IMR-90 (cell line): ENCODE data around the gene CTDSPL. TPM values are rescaled to one million over a fixed set of nuclear protein-coding genes. Genes with fewer than 3 reads are reported as not detected.

ENCODE experiments used
- ATAC-seq: fragments of 200-7000 bp; cut with Tn5 transposase; 2 replicates; pipeline ENCODE4 v1.9.1; 2020; ENCODE audit warnings: low read depth, mild to moderate bottlenecking, moderate library complexity
- BruUV-seq: library from RNA; stranded (reverse); fragments of 400-500 nt; replicated peaks from 2 replicates; lab custom pipeline; 2021; lab: Mats Ljungman, UMichigan
- CTCF ChIA-PET: fragments of 300-600 bp; formaldehyde crosslinking; extraction: SDS; loops from one replicate; lab custom pipeline; 2021; ENCODE audit warnings: antibody characterized with exemption; lab: Yijun Ruan, JAX
- POLR2A ChIA-PET: fragments of 300-600 bp; sonication (Branson Sonifier 250); formaldehyde crosslinking; loops from one replicate; lab custom pipeline; 2022; ENCODE audit warnings: antibody characterized with exemption; ENCODE audit not compliant: unreplicated experiment; lab: Charles Lee
- DNase-seq: peaks from one replicate; pipeline ENCODE4 v3.0.0; 2013
- H2AFZ ChIP-seq: replicated peaks from 2 replicates; pipeline ENCODE3; 2013; ENCODE audit warnings: low read length, mild to moderate bottlenecking; ENCODE audit not compliant: poor library complexity
- H2AK5ac ChIP-seq: 2 replicates; pipeline ENCODE4 v1.6.1; 2013; ENCODE audit warnings: low read depth, low read length, inconsistent platforms
- H2AK9ac ChIP-seq: replicated peaks from 2 replicates; pipeline ENCODE3; 2013; ENCODE audit warnings: mild to moderate bottlenecking, low read depth, low read length, moderate library complexity; ENCODE audit not compliant: poor library complexity
- H2BK120ac ChIP-seq: 2 replicates; pipeline ENCODE4 v1.6.1; 2013; ENCODE audit warnings: low read depth, low read length, inconsistent platforms
- H2BK15ac ChIP-seq: 3 replicates; pipeline ENCODE4 v1.6.1; 2013; ENCODE audit warnings: low read depth, low read length, inconsistent platforms
- H2BK20ac ChIP-seq: 2 replicates; pipeline ENCODE4 v1.6.1; 2013; ENCODE audit warnings: low read depth, mild to moderate bottlenecking, inconsistent platforms, low read length, moderate library complexity
- H2BK5ac ChIP-seq: 2 replicates; pipeline ENCODE4 v1.6.1; 2013; ENCODE audit warnings: mild to moderate bottlenecking, low read depth, low read length, inconsistent platforms; ENCODE audit not compliant: poor library complexity, severe bottlenecking
- H3K14ac ChIP-seq: replicated peaks from 2 replicates; pipeline ENCODE4 v1.6.1; 2013; ENCODE audit warnings: low read depth, low read length, inconsistent platforms
- H3K18ac ChIP-seq: 2 replicates; pipeline ENCODE4 v1.6.1; 2013; ENCODE audit warnings: low read depth, low read length, control low read depth
- H3K23ac ChIP-seq: 2 replicates; pipeline ENCODE4 v1.6.1; 2013; ENCODE audit warnings: low read depth, low read length, inconsistent platforms
- H3K27ac ChIP-seq: 2 replicates; pipeline ENCODE4 v1.5.1; 2013; ENCODE audit warnings: mild to moderate bottlenecking, control low read depth, low read length; ENCODE audit not compliant: insufficient read depth
- H3K27me3 ChIP-seq: 2 replicates; pipeline ENCODE4 v1.6.1; 2013; ENCODE audit warnings: low read length; ENCODE audit not compliant: control insufficient read depth, insufficient read depth
- H3K36me3 ChIP-seq: 2 replicates; pipeline ENCODE4 v1.6.1; 2013; ENCODE audit warnings: low read length, mixed read lengths; ENCODE audit not compliant: control insufficient read depth, insufficient read depth
- H3K4ac ChIP-seq: 2 replicates; pipeline ENCODE4 v1.6.1; 2013; ENCODE audit warnings: low read depth, low read length, inconsistent platforms
- H3K4me1 ChIP-seq: 2 replicates; pipeline ENCODE4 v1.6.1; 2013; ENCODE audit warnings: low read length, mixed read lengths; ENCODE audit not compliant: control insufficient read depth, insufficient read depth
- H3K4me2 ChIP-seq: 2 replicates; pipeline ENCODE4 v1.6.1; 2013; ENCODE audit warnings: low read depth, mild to moderate bottlenecking, control low read depth, low read length, moderate library complexity
- H3K4me3 ChIP-seq: 2 replicates; pipeline ENCODE4 v1.5.1; 2013; ENCODE audit warnings: low read depth, mild to moderate bottlenecking, control low read depth, low read length, moderate library complexity; ENCODE audit not compliant: insufficient read depth
- H3K56ac ChIP-seq: 2 replicates; pipeline ENCODE4 v1.6.1; 2013; ENCODE audit warnings: low read length, inconsistent platforms; ENCODE audit not compliant: insufficient read depth; ENCODE audit errors: extremely low read depth
- H3K79me1 ChIP-seq, 2 experiments: 2 replicates each; pipeline ENCODE4 v1.6.1; 2013; ENCODE audit warnings: low read length in 2 of 2, inconsistent platforms in 1 of 2, low read depth in 1 of 2
- H3K9ac ChIP-seq: 2 replicates; pipeline ENCODE4 v1.6.1; 2013; ENCODE audit warnings: low read depth, low read length, control low read depth
- H3K9me1 ChIP-seq: 2 replicates; pipeline ENCODE4 v1.6.1; 2013; ENCODE audit warnings: low read length, inconsistent platforms; ENCODE audit not compliant: insufficient read depth
- H3K9me3 ChIP-seq: 2 replicates; pipeline ENCODE4 v1.6.1; 2013; ENCODE audit warnings: low read length; ENCODE audit not compliant: control insufficient read depth, insufficient read depth
- H4K20me1 ChIP-seq: 2 replicates; pipeline ENCODE4 v1.6.1; 2013; ENCODE audit warnings: low read length, inconsistent platforms; ENCODE audit not compliant: insufficient read depth
- H4K5ac ChIP-seq: 2 replicates; pipeline ENCODE4 v1.6.1; 2013; ENCODE audit warnings: mild to moderate bottlenecking, low read depth, low read length, control low read depth
- H4K8ac ChIP-seq, 2 experiments: 2 replicates each; pipeline ENCODE4 v1.6.1; 2013; ENCODE audit warnings: low read depth in 2 of 2, low read length in 2 of 2, control low read depth in 1 of 2, inconsistent platforms in 1 of 2
- H4K91ac ChIP-seq: 2 replicates; pipeline ENCODE4 v1.6.1; 2013; ENCODE audit warnings: low read depth, low read length, inconsistent platforms; ENCODE audit not compliant: insufficient read depth
- BHLHE40 ChIP-seq: fragments of 150-350 bp; IDR thresholded peaks from 2 replicates; pipeline ENCODE4 v1.6.1; 2016; ENCODE audit warnings: mild to moderate bottlenecking, low read depth, low read length
- CEBPB ChIP-seq: IDR thresholded peaks from 2 replicates; pipeline ENCODE4 v1.6.1; 2012; ENCODE audit warnings: low read depth, low read length, improper control_type of control experiment
- CHD1 ChIP-seq: IDR thresholded peaks from 2 replicates; pipeline ENCODE4 v1.6.1; 2012; ENCODE audit warnings: low read depth, low read length, improper control_type of control experiment
- FOS ChIP-seq: fragments of 150-350 bp; IDR thresholded peaks from 2 replicates; pipeline ENCODE4 v1.6.1; 2016; ENCODE audit warnings: low read depth, low read length
- MAFK ChIP-seq: IDR thresholded peaks from 2 replicates; pipeline ENCODE4 v1.6.1; 2012; ENCODE audit warnings: low read depth, low read length, improper control_type of control experiment
- MAZ ChIP-seq: IDR thresholded peaks from 2 replicates; pipeline ENCODE4 v1.6.1; 2012; ENCODE audit warnings: low read depth, mild to moderate bottlenecking, low read length, improper control_type of control experiment, moderate library complexity, borderline replicate concordance
- MXI1 ChIP-seq: IDR thresholded peaks from 2 replicates; pipeline ENCODE4 v1.6.1; 2012; ENCODE audit warnings: low read depth, mild to moderate bottlenecking, low read length, moderate library complexity, borderline replicate concordance
- NFE2L2 ChIP-seq: fragments of 150-350 bp; IDR thresholded peaks from 2 replicates; pipeline ENCODE4 v1.6.1; 2016; ENCODE audit warnings: low read depth, mild to moderate bottlenecking, low read length
- POLR2A ChIP-seq: IDR thresholded peaks from 2 replicates; pipeline ENCODE4 v1.6.1; 2012; ENCODE audit warnings: mild to moderate bottlenecking, low read depth, low read length
- RAD21 ChIP-seq: IDR thresholded peaks from 2 replicates; pipeline ENCODE4 v1.6.1; 2012; ENCODE audit warnings: low read length, improper control_type of control experiment
- RCOR1 ChIP-seq: IDR thresholded peaks from 2 replicates; pipeline ENCODE4 v1.6.1; 2012; ENCODE audit warnings: mild to moderate bottlenecking, low read length, improper control_type of control experiment; ENCODE audit not compliant: insufficient replicate concordance
- RFX5 ChIP-seq: IDR thresholded peaks from 2 replicates; pipeline ENCODE4 v1.8.0; 2012; ENCODE audit warnings: low read depth, mild to moderate bottlenecking, low read length, moderate library complexity
- SMC3 ChIP-seq: fragments of 150-350 bp; IDR thresholded peaks from 2 replicates; pipeline ENCODE4 v1.6.1; 2016; ENCODE audit warnings: low read depth, mild to moderate bottlenecking, antibody characterized with exemption, low read length, moderate library complexity
- WGBS, 2 experiments: methylation state at CpG; one replicate each; pipeline versions ENCODE4 v1.1.5 to v1.1.7; 2013; ENCODE audit warnings: missing lambda C conversion rate in 2 of 2; ENCODE audit not compliant: insufficient read length in 1 of 2; ENCODE audit errors: extremely low coverage in 2 of 2; 5-methylcytosine and 5-hydroxymethylcytosine counted together
- dilution Hi-C: fragments of 300-500 bp; cut with HindIII; formaldehyde crosslinking; loops from one replicate; pipeline ENCODE4 v1.14.3; 2018; ENCODE audit warnings: low sequenced_read_pairs; ENCODE audit not compliant: unreplicated experiment
- in situ Hi-C: fragments of 300-500 bp; cut with MboI; formaldehyde crosslinking; loops from 3 replicates; pipeline ENCODE4 v1.14.3; 2019; ENCODE audit warnings: low sequenced_read_pairs, inconsistent platforms, mixed read lengths
- intact Hi-C: fragments of 100-400 bp; cut with micrococcal nuclease; formaldehyde crosslinking; loops from 2 replicates; pipeline ENCODE4 v1.10.0; 2022
- polyA plus RNA-seq, 3 experiments: library from polyadenylated mRNA; depleted of rRNA; stranded (reverse); fragments of >200 nt; gene quantifications; 2 replicates each; pipeline ENCODE4 v1.2.3, GENCODE V29; 2012; ENCODE audit warnings: low replicate concordance in 1 of 3
- total RNA-seq: library from RNA; depleted of rRNA; stranded (reverse); fragments of >200 nt; gene quantifications from 2 replicates; pipeline ENCODE4 v1.2.3, GENCODE V29; 2012
- TF ChIP-seq, protein P1 (sequence below): conservative IDR thresholded peaks from 2 replicates; pipeline ENCODE4 v1.5.1; 2012; ENCODE audit warnings: mild to moderate bottlenecking, low read depth, low read length, improper control_type of control experiment
- TF ChIP-seq, protein P2 (sequence below): fragments of 150-350 bp; IDR thresholded peaks from 2 replicates; pipeline ENCODE4 v1.6.1; 2016; ENCODE audit warnings: low read depth, mild to moderate bottlenecking, low read length, moderate library complexity, borderline replicate concordance
- TF ChIP-seq, protein P3 (sequence below): fragments of 150-350 bp; IDR thresholded peaks from 2 replicates; pipeline ENCODE4 v1.6.1; 2017; ENCODE audit warnings: mild to moderate bottlenecking, antibody characterized with exemption, low read length, low read depth

Gene CTDSPL
- total and polyA plus RNA-seq, 2 of the 4 experiments (the other 2 are of a cell fraction) = 24.5 to 29.0 TPM

DNA sequence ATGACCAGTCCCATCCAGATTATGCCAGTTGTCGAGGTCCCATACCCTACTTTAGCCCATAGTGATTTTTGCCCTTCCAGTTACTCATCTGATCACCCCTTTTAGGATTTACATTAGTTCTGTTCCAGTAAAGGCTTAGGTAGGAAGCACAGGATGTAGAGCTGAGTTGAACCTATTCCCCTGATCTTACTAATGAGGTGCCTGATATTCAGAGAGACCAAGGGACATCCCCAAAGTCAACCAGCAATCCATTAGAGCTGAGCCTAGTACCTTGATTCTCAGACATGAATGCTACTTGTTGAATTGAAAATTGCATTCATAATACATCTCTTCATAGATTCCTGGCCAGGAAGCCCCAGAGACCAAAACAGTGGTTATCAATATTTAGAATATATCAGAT is 24.7 kb downstream of the CTDSPL start:
- in situ Hi-C loops = no loop called here

More for the DNA sequence above, 24.7 kb downstream of the CTDSPL start:
- peaks cover 6% of the 10 kb centered on the region for H3K4me1 ChIP-seq
- H3K79me1 ChIP-seq = peaks cover 48 to 75% of the 10 kb centered on the region in 2 experiments
- no peak overlapping the region for H4K5ac ChIP-seq
- ChIA-PET POLR2A (no interaction called here), CTCF (no interaction called here)
- H2BK5ac ChIP-seq = no peak overlapping the region
- ATAC-seq (no peak), DNase-seq (no peak)
- WGBS, 2 experiments = no CpG with 5 or more reads among the region's 1 CpG
- no peak overlapping the region for H4K8ac ChIP-seq
- no peak overlapping the region for H3K23ac ChIP-seq
- H3K9me1 ChIP-seq = peaks cover 26% of the 10 kb centered on the region
- no peaks in the 10 kb centered on the region for H3K9me3 ChIP-seq
- BruUV-seq = no TSS peak
- H3K14ac ChIP-seq = no peak overlapping the region
- no peak overlapping the region for H3K18ac ChIP-seq
- H3K36me3 ChIP-seq = no peaks in the 10 kb centered on the region
- no peak overlapping the region for H2AK5ac ChIP-seq
- no peak overlapping the region for H3K4ac ChIP-seq
- H3K27ac ChIP-seq = no peak overlapping the region
- no peak overlapping the region for H2AK9ac ChIP-seq
- dilution Hi-C loops (no loop called here), intact Hi-C loops (no loop called here)
- H2BK20ac ChIP-seq = no peak overlapping the region
- H2AFZ ChIP-seq = no peak overlapping the region
- H4K91ac ChIP-seq = no peak overlapping the region
- H3K4me3 ChIP-seq = no peak overlapping the region
- TF ChIP-seq BHLHE40 = no peak
- TF ChIP-seq POLR2A = no peak
- TF ChIP-seq CHD1 = no peak
- TF ChIP-seq RFX5 = no peak
- TF ChIP-seq, protein P1, sequence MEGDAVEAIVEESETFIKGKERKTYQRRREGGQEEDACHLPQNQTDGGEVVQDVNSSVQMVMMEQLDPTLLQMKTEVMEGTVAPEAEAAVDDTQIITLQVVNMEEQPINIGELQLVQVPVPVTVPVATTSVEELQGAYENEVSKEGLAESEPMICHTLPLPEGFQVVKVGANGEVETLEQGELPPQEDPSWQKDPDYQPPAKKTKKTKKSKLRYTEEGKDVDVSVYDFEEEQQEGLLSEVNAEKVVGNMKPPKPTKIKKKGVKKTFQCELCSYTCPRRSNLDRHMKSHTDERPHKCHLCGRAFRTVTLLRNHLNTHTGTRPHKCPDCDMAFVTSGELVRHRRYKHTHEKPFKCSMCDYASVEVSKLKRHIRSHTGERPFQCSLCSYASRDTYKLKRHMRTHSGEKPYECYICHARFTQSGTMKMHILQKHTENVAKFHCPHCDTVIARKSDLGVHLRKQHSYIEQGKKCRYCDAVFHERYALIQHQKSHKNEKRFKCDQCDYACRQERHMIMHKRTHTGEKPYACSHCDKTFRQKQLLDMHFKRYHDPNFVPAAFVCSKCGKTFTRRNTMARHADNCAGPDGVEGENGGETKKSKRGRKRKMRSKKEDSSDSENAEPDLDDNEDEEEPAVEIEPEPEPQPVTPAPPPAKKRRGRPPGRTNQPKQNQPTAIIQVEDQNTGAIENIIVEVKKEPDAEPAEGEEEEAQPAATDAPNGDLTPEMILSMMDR = no peak
- no peak for TF ChIP-seq MAFK
- TF ChIP-seq CEBPB = no peak
- TF ChIP-seq, protein P2, sequence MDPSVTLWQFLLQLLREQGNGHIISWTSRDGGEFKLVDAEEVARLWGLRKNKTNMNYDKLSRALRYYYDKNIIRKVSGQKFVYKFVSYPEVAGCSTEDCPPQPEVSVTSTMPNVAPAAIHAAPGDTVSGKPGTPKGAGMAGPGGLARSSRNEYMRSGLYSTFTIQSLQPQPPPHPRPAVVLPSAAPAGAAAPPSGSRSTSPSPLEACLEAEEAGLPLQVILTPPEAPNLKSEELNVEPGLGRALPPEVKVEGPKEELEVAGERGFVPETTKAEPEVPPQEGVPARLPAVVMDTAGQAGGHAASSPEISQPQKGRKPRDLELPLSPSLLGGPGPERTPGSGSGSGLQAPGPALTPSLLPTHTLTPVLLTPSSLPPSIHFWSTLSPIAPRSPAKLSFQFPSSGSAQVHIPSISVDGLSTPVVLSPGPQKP = no peak
- TF ChIP-seq, protein P3, sequence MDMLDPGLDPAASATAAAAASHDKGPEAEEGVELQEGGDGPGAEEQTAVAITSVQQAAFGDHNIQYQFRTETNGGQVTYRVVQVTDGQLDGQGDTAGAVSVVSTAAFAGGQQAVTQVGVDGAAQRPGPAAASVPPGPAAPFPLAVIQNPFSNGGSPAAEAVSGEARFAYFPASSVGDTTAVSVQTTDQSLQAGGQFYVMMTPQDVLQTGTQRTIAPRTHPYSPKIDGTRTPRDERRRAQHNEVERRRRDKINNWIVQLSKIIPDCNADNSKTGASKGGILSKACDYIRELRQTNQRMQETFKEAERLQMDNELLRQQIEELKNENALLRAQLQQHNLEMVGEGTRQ = no peak
- TF ChIP-seq NFE2L2 = no peak
- no peak for TF ChIP-seq SMC3
- TF ChIP-seq RAD21 = no peak
- TF ChIP-seq FOS = no peak
- no peak for TF ChIP-seq MXI1
- TF ChIP-seq RCOR1 = no peak
- no peak for TF ChIP-seq MAZ
- no peak overlapping the region for H3K9ac ChIP-seq
- no peak overlapping the region for H3K4me2 ChIP-seq
- H3K56ac ChIP-seq = no peak overlapping the region
- peaks cover 46% of the 10 kb centered on the region; the same call in 1 of the 2 replicates for H4K20me1 ChIP-seq
- H2BK120ac ChIP-seq = no peak overlapping the region
- H2BK15ac ChIP-seq = no peak overlapping the region
- H3K27me3 ChIP-seq = no peaks in the 10 kb centered on the region
